ENCODE data around the gene TMEM208.

GRCh38 chr16:67202956-67203493, 23.9 kb upstream of the TMEM208 start:
- TF ChIP-seq CTCF (IDR thresholded peaks at IDR 0.05; ENCODE audit: poor library complexity): no peak
- TF ChIP-seq EZH2 (IDR thresholded peaks at IDR 0.05; ENCODE audit: borderline replicate concordance): no peak
- no peak for TF ChIP-seq EZH2phosphoT487 (IDR thresholded peaks at IDR 0.05; ENCODE audit: low read depth, severe bottlenecking, unreplicated experiment)

Data from hepatocyte (in vitro differentiated cells).